MM.1S (cell line): ENCODE data around the gene RAPGEF4.

ENCODE experiments used
- CTCF ChIP-seq: fragments of 300-600 bp; sonication (generic); IDR thresholded peaks from 2 replicates; pipeline ENCODE4 v1.5.1; 2016; ENCODE audit warnings: antibody characterized with exemption, low read length, mixed read lengths
- EZH2 ChIP-seq: fragments of 300-600 bp; sonication (generic); optimal IDR thresholded peaks from 2 replicates; pipeline ENCODE3; 2017; ENCODE audit warnings: low read depth, mild to moderate bottlenecking, antibody characterized with exemption, low read length, mixed read lengths
- EZH2phosphoT487 ChIP-seq: fragments of 300-600 bp; sonication (generic); IDR thresholded peaks from 2 replicates; pipeline ENCODE4 v1.6.1; 2018; ENCODE audit warnings: antibody characterized with exemption, low read length

- no peak for TF ChIP-seq CTCF
- no peak for TF ChIP-seq EZH2
- TF ChIP-seq EZH2phosphoT487 = no peak
Observed at GRCh38 chr2:172894689-172895387, 159.2 kb downstream of the RAPGEF4 start.
